Glutamatergic neuron (in vitro differentiated cells): Measurements from ENCODE around the gene LYZL1. TPM values are rescaled to one million over a fixed set of nuclear protein-coding genes. Genes with fewer than 3 reads are reported as not detected.

Experiments
- DNase-seq: peaks from one replicate; pipeline ENCODE4 v3.0.0; 2022
- H3K27ac Mint-ChIP-seq: one replicate; pipeline ENCODE4 v1.8.0; 2020; ENCODE audit warnings: mild to moderate bottlenecking, mixed read lengths, inconsistent platforms; ENCODE audit not compliant: unreplicated experiment
- H3K27me3 Mint-ChIP-seq: one replicate; pipeline ENCODE4 v1.8.0; 2020; ENCODE audit warnings: mild to moderate bottlenecking, moderate library complexity, mixed read lengths, inconsistent platforms; ENCODE audit not compliant: unreplicated experiment
- H3K36me3 Mint-ChIP-seq: one replicate; pipeline ENCODE4 v1.8.0; 2020; ENCODE audit warnings: mild to moderate bottlenecking, mixed read lengths, inconsistent platforms; ENCODE audit not compliant: unreplicated experiment
- H3K4me1 Mint-ChIP-seq: one replicate; pipeline ENCODE4 v1.8.0; 2020; ENCODE audit warnings: mild to moderate bottlenecking, low read depth, mixed read lengths, inconsistent platforms; ENCODE audit not compliant: unreplicated experiment
- H3K4me3 Mint-ChIP-seq: one replicate; pipeline ENCODE4 v1.8.0; 2020; ENCODE audit warnings: mild to moderate bottlenecking, mixed read lengths, inconsistent platforms; ENCODE audit not compliant: unreplicated experiment
- H3K9me3 Mint-ChIP-seq: one replicate; pipeline ENCODE4 v1.8.0; 2020; ENCODE audit warnings: mild to moderate bottlenecking, moderate library complexity, mixed read lengths, inconsistent platforms; ENCODE audit not compliant: unreplicated experiment
- CTCF ChIP-seq: fragments of 200-600 bp; sonication (generic); IDR thresholded peaks from one replicate; pipeline ENCODE4 v1.5.0; 2021; ENCODE audit not compliant: partially characterized antibody, unreplicated experiment
- total RNA-seq: library from RNA; stranded (reverse); fragmentation: NEBNext Ultra II Directional; extraction: Animal tissue kit (Norgen Biotek cat#: 25700); gene quantifications from one replicate; pipeline ENCODE4 v1.2.1, GENCODE V29; 2021; ENCODE audit not compliant: unreplicated experiment

The LYZL1 gene
- total RNA-seq, 1 donor from 2014 or later, result not detected

GRCh38 chr10:29269486-29269885, 19.4 kb upstream of the LYZL1 start:
- no peak overlapping the region for H3K27ac Mint-ChIP-seq
- H3K36me3 Mint-ChIP-seq, result peaks cover 6% of the 10 kb centered on the region
- H3K9me3 Mint-ChIP-seq, result no peaks in the 10 kb centered on the region
- DNase-seq, result no peak
- no peaks in the 10 kb centered on the region for H3K27me3 Mint-ChIP-seq
- no peak for TF ChIP-seq CTCF
- H3K4me1 Mint-ChIP-seq, result no peaks in the 10 kb centered on the region
- no peak overlapping the region for H3K4me3 Mint-ChIP-seq

DNA sequence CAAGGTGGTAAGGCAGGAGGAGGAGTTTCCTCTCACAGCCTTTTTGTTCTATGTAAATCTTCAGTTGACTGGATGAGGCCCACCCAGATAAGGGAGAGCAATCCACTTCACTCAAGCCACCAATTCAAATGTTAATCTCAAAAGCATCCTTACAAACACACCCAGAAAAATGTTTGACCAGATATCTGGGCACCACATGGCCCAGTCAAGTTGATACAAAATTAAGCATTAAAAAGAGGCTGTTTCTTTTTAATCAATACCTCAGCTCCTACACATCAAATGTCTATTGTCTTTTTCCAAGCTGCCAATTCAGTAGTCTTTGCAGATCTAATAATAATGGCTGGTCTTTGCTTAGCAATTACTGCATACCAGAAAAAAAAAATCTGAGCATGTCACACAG, 18.0 kb upstream of the LYZL1 start:
- Mint-ChIP-seq H3K4me1 (no peaks in the 10 kb centered on the region), H3K27me3 (no peaks in the 10 kb centered on the region), H3K4me3 (no peak overlapping the region), H3K36me3 (peaks cover 6% of the 10 kb centered on the region), H3K27ac (no peak overlapping the region), H3K9me3 (no peaks in the 10 kb centered on the region)
- no peak for TF ChIP-seq CTCF
- no peak for DNase-seq

DNA sequence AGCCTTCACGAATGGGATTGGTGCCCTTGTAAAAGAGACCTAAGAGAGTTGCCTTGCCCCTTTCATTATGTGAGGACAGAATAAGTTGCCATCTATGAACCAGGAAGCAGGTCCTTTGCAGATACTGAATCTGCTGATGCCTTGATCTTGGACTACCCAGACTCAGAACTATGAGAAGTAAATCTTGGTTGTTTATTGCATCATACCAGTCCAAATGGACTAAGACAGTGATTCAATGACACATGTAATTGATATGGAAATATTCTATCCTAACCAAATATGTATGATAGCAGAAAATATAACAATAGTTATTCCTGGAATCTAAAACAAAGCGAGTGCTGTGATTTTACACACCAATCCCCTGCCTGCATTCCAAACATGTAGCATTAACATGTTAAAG, 17.0 kb upstream of the LYZL1 start:
- TF ChIP-seq CTCF, result no peak
- no peaks in the 10 kb centered on the region for H3K4me1 Mint-ChIP-seq
- no peak for DNase-seq
- no peak overlapping the region for H3K27ac Mint-ChIP-seq
- H3K36me3 Mint-ChIP-seq, result peaks cover 6% of the 10 kb centered on the region
- no peaks in the 10 kb centered on the region for H3K27me3 Mint-ChIP-seq
- no peaks in the 10 kb centered on the region for H3K9me3 Mint-ChIP-seq
- H3K4me3 Mint-ChIP-seq, result no peak overlapping the region

- no peak for TF ChIP-seq CTCF
- H3K4me3 Mint-ChIP-seq, result no peak overlapping the region
- no peak for DNase-seq
- no peaks in the 10 kb centered on the region for H3K9me3 Mint-ChIP-seq
- no peaks in the 10 kb centered on the region for H3K27me3 Mint-ChIP-seq
- no peak overlapping the region for H3K27ac Mint-ChIP-seq
- peaks cover 6% of the 10 kb centered on the region for H3K36me3 Mint-ChIP-seq
- no peaks in the 10 kb centered on the region for H3K4me1 Mint-ChIP-seq
Observed at GRCh38 chr10:29273478-29273877, 15.4 kb upstream of the LYZL1 start.

DNA sequence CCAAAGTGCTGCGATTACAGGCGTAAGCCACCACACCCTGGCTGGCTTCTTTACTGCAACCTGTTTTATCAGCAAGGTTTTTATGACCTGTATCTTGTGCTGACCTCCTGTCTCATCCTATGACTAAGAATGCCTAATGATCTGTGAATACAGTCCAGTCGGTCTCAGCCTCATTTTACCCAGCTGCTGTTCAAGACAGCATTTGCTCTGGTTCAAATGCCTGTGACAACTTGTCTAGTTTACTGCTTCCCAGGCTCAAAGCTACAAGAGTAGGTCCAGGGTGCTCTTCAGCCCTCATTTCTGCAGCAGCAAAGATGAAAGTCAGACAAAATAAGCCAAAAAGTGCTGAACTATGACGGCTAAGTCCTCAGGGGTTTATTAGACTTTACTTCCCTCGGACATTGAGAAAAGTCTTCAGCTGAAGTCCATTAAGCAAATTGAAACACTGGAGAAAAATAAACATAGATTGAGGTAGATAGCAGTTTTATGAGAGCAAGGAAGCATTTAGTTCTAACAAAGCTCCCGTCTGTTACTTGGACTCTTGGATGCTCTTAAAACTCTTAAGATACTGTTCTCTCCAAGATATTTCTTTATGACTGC, 12.5 kb upstream of the LYZL1 start:
- no peak overlapping the region for H3K4me3 Mint-ChIP-seq

More for the DNA sequence above, 12.5 kb upstream of the LYZL1 start:
- no peaks in the 10 kb centered on the region for H3K4me1 Mint-ChIP-seq
- no peak for DNase-seq
- no peaks in the 10 kb centered on the region for H3K36me3 Mint-ChIP-seq
- H3K27me3 Mint-ChIP-seq, result peaks cover 1% of the 10 kb centered on the region
- H3K27ac Mint-ChIP-seq, result no peak overlapping the region
- TF ChIP-seq CTCF, result no peak
- H3K9me3 Mint-ChIP-seq, result no peaks in the 10 kb centered on the region
